Muscle layer of colon (tissue), 2 donors: ENCODE data around the gene DDX25.
"Not testable (repeated sequence)": the region's sequence is repeated elsewhere in the genome, so short reads cannot be mapped to it uniquely, and the experiment has no call there.

ENCODE experiments used
- H3K27ac ChIP-seq: one replicate; pipeline ENCODE4 v1.7.0; 2013; ENCODE audit warnings: low read depth, mild to moderate bottlenecking, low read length, moderate library complexity
- H3K27me3 ChIP-seq, 2 donors: one replicate each; pipeline ENCODE4 v1.7.0; 2013; ENCODE audit warnings: low read length in 2 of 2, mild to moderate bottlenecking in 2 of 2; ENCODE audit not compliant: insufficient read depth in 2 of 2, control insufficient read depth in 1 of 2
- H3K36me3 ChIP-seq: one replicate; pipeline ENCODE4 v1.7.0; 2013; ENCODE audit warnings: mild to moderate bottlenecking, low read length; ENCODE audit not compliant: insufficient read depth
- H3K4me1 ChIP-seq: one replicate; pipeline ENCODE4 v1.7.0; 2013; ENCODE audit warnings: mild to moderate bottlenecking, low read length; ENCODE audit not compliant: insufficient read depth
- H3K4me3 ChIP-seq, 2 donors: one replicate each; pipeline ENCODE4 v1.7.0; 2013; ENCODE audit warnings: low read length in 2 of 2, low read depth in 1 of 2, mild to moderate bottlenecking in 1 of 2, moderate library complexity in 1 of 2
- H3K9ac ChIP-seq: one replicate; pipeline ENCODE4 v1.7.0; 2013; ENCODE audit warnings: low read length
- H3K9me3 ChIP-seq: one replicate; pipeline ENCODE4 v1.7.0; 2013; ENCODE audit warnings: mild to moderate bottlenecking, low read length
- donor health status: abdominal sarcoma.
- donor health status: Adenocarcinoma of cecum.

The DDX25 gene

DNA sequence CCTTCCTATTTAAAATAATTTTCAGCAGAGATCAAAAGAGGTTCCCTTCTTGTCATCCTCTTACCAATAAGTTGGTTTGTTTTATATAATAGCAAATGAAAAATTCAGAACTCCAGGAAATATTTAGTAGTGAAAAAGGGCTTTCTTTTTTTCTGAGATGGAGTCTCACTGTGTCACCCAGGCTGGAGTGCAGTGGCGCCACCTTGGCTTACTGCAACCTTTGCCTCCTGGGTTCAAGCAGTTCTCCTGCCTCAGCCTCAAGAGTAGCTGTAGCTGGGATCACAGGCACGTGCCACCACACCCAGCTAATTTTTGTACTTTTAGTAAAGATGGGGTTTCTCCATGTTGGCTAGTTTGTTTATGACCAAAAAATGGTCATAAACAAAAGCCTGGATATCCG lies 10.3 kb downstream of the DDX25 start:
- H3K27ac ChIP-seq, H3K27me3 ChIP-seq, H3K9me3 ChIP-seq, H3K9ac ChIP-seq, H3K4me1 ChIP-seq, H3K36me3 ChIP-seq, H3K4me3 ChIP-seq: not testable (repeated sequence)

DNA sequence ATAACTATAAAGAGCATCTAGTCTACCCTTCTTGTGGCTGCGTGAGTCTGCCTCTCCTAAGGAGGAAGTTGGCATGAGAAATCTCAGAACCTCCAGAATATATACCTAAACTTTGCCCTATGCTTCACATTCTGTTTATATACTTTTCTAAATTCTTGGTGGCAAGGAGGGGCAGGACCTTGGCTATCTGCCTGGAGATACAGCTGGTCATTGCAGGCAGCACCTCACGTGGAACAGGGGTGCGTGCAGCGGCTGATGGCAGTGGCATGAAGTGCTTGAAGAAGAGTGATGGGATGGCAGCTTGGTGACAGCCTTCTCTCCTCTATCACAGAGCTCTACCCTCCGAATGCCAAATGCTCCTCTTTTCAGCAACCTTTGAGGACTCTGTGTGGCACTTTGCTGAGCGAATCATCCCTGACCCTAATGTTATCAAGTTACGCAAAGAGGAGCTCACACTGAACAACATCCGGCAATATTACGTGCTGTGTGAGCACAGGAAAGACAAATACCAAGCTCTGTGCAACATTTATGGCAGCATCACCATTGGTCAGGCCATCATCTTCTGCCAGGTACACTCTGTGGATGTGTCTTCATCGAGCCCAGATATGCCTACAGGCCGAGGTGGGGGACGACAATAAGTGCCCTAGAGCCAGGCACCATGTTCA lies 12.5 kb downstream of the DDX25 start:
- no peaks in the 10 kb centered on the region for H3K4me1 ChIP-seq
- H3K9me3 ChIP-seq = no peaks in the 10 kb centered on the region
- H3K4me3 ChIP-seq = no peak overlapping the region
- no peak overlapping the region for H3K27ac ChIP-seq
- no peaks in the 10 kb centered on the region for H3K36me3 ChIP-seq
- H3K27me3 ChIP-seq = no peaks in the 10 kb centered on the region
- no peak overlapping the region for H3K9ac ChIP-seq

DNA sequence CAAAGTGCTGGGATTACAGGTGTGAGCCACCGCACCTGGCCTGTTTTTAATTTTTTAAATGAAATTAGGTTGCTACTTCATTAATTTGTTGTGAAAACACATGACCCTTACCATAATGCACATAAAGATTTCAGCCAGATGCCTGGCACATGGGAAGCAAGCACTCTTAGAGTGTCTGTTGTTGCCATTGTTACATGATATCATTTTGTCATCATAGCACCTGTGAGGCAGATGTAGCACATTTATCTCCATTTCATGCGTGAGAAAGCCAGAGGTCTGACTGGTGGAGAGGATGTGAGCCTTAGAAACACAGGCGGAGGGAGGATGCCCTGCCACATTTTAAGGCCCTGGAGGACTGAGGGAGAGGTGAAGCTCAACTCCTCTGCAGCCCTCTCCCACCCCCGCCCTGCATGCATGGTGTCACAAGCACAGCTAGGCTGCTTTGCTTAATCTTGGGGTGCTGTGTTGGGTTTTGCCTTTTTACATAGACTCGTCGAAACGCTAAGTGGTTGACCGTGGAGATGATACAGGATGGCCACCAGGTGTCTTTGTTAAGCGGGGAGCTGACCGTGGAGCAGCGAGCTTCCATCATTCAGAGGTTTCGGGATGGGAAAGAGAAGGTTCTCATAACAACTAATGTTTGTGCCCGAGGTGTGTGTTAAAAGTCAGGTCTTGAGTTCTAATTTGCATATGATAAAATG lies 14.0 kb downstream of the DDX25 start:
- Histone ChIP-seq H3K4me3 (no peak overlapping the region), H3K9me3 (no peaks in the 10 kb centered on the region), H3K27ac (no peak overlapping the region), H3K9ac (no peak overlapping the region), H3K36me3 (no peaks in the 10 kb centered on the region), H3K4me1 (no peaks in the 10 kb centered on the region), H3K27me3 (no peaks in the 10 kb centered on the region)

DNA sequence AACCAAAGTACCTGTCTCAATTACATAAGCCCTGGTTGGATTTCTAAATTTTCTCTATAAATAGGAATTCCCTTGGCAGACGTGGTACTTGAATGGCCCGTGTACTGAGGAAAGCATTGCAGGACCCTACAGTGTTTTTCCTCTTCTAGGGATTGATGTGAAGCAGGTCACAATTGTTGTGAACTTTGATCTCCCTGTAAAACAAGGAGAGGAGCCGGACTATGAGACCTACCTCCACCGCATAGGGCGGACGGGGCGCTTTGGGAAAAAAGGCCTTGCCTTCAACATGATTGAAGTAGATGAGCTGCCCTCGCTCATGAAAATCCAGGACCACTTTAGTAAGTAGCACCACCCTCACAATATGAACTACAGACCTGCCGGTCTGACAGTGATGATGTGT lies 16.7 kb downstream of the DDX25 start:
- Histone ChIP-seq H3K4me3 (no peak overlapping the region), H3K9ac (no peak overlapping the region), H3K9me3 (no peaks in the 10 kb centered on the region), H3K27me3 (no peaks in the 10 kb centered on the region), H3K4me1 (no peaks in the 10 kb centered on the region), H3K27ac (no peak overlapping the region), H3K36me3 (no peaks in the 10 kb centered on the region)

DNA sequence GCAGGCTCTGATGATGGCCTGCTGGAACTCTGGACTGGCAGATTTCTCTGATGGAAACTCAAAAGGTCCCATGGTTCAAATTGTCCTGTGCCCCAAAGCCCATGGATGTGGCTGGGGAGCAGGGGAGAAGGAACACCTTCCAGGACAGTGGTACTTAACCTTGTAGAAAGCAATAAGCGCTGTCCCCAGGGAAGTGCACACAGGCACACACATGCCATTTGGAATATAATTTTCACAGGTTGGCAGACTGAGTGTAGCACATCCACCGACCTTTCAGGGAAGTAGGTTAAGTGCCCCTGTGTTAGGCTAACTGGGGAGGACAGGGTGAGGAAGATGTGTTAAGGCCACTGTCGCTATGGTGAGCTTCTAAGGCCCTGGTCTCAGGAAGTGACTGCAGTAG lies 17.8 kb downstream of the DDX25 start:
- H3K27me3 ChIP-seq = no peaks in the 10 kb centered on the region
- no peak overlapping the region for H3K9ac ChIP-seq
- no peaks in the 10 kb centered on the region for H3K36me3 ChIP-seq
- no peaks in the 10 kb centered on the region for H3K9me3 ChIP-seq
- H3K4me1 ChIP-seq = no peaks in the 10 kb centered on the region
- no peak overlapping the region for H3K4me3 ChIP-seq
- no peak overlapping the region for H3K27ac ChIP-seq

DNA sequence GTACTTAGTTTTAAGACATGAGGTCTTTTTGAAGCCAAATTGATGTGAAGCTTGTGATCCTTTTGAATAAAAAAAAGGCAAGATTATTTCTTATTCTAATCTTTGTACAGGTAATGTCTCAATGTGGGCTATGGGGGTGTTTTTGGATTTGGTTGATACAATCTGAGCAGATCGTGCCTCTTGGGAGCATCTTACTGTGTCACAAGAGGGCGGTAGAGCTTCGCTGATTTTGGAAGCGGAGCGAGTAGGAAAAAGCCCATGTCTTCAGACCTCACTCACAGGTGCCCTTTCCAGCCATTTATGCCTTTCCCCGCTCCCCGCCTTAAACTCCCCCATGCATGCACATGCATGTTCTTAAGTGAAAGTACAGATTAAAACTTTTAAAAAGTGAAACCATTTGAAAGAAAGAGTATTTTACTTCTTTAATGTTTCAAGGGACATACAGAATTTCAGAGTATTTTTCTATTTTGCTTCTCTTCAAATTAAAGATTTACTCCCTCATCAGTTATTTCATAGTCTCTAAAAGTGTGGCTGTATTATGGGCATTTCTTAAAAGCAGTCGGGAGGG lies 18.8 kb downstream of the DDX25 start:
- H3K4me1 ChIP-seq = no peaks in the 10 kb centered on the region
- no peaks in the 10 kb centered on the region for H3K36me3 ChIP-seq
- H3K4me3 ChIP-seq = no peak overlapping the region
- H3K9ac ChIP-seq = no peak overlapping the region
- H3K9me3 ChIP-seq = no peaks in the 10 kb centered on the region
- H3K27ac ChIP-seq = no peak overlapping the region
- H3K27me3 ChIP-seq = no peaks in the 10 kb centered on the region

DNA sequence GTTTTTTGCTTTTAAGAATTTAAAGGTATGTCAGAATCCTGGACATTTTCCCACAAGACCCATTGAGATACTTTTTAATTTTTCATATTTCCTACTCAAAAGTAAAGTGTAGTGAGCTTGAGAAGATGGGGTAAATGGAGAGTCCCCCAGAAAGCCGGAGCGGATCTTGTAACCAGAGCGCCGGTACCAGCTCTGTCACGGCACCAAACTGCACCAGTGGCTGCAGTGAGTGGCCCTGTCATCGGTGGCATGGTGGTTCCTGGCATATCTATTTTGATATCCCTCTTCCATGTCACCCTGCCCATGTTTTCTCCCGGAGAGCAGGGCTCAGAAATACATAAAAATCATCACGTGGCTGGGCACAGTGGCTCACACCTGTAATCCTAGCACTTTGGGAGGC lies 19.3 kb downstream of the DDX25 start:
- H3K27me3 ChIP-seq = no peaks in the 10 kb centered on the region
- no peaks in the 10 kb centered on the region for H3K4me1 ChIP-seq
- H3K9me3 ChIP-seq = no peaks in the 10 kb centered on the region
- no peak overlapping the region for H3K9ac ChIP-seq
- H3K27ac ChIP-seq = no peak overlapping the region
- H3K36me3 ChIP-seq = no peaks in the 10 kb centered on the region
- H3K4me3 ChIP-seq = no peak overlapping the region

DNA sequence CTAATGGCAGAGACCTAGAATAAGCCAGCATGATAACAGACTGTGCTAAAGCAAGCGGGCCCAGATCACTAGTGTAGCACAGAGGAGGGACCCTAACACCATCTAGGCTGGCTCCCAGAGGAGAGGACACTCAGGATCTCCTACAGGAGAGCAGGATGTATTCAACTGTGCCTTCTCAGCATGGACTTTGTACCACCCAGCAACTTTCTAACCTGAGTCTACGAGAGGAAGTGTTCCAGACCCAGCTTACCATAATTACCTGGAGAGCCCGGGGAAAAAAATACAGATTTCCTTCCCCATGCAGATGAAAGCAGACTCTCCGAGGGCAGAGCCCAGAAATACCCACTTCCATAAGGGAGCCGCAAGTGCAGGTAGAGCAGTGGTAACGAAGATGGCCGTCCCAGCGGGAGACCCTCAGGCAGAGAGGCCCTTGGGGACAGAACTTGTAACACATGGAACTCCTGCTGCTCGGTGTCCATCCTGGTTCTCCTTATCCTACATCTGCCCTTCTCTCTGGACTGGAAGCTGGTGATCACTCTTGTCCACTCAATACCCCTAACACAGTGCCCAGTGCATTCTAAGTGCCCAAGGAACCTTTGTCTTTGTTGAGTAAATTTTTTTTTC lies 20.2 kb downstream of the DDX25 start:
- no peaks in the 10 kb centered on the region for H3K27me3 ChIP-seq
- no peak overlapping the region for H3K9ac ChIP-seq
- H3K4me1 ChIP-seq = no peaks in the 10 kb centered on the region
- no peaks in the 10 kb centered on the region for H3K36me3 ChIP-seq
- no peaks in the 10 kb centered on the region for H3K9me3 ChIP-seq
- no peak overlapping the region for H3K4me3 ChIP-seq
- H3K27ac ChIP-seq = no peak overlapping the region

DNA sequence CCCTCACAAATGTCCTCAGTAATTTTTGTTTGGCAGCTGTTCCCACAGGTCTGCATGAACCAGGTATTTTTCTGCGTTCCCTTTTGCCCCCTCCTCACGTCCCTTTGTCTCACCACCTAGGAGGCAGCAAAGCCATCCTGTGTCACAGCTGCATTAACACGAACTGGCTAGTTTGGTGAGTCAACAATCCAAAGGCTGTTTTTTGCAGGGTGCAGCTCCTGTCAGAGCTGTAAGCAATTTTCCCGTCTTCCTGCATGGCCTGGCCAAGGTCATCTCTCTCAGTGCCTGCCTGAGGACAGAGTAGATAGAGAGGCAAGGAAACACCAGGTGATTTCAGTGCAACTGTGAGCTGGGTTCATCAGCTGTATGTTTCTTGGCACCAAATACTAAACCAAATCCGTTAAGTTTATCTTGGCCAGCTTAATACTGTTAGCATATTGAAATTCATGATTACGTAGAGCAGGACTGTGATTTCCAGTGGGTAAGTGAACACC lies 21.0 kb downstream of the DDX25 start:
- H3K36me3 ChIP-seq = no peaks in the 10 kb centered on the region
- H3K9me3 ChIP-seq = no peaks in the 10 kb centered on the region
- H3K4me3 ChIP-seq = no peak overlapping the region
- H3K27me3 ChIP-seq = no peaks in the 10 kb centered on the region
- no peak overlapping the region for H3K27ac ChIP-seq
- H3K4me1 ChIP-seq = no peaks in the 10 kb centered on the region
- no peak overlapping the region for H3K9ac ChIP-seq

DNA sequence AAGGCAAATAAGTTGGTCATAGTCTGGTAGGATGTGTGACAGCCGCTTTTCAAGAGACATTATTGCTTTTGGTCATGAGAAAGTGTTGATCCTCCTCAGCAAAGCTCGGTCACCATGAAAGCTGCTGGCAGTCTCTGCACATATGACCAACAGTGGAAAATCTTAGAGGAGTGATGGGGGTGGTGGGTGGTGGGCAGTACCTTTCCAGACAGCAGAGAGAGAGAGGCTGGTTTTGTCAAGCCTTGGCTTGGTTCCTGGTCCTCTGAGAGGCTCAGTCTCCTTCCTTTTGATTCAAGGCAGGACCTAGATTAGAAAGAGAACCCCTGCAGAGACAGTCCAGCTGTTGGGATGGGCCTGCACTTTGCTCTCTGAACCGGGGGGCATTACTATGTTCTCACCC lies 21.5 kb downstream of the DDX25 start:
- no peak overlapping the region for H3K27ac ChIP-seq
- H3K9ac ChIP-seq = no peak overlapping the region
- no peaks in the 10 kb centered on the region for H3K4me1 ChIP-seq
- no peaks in the 10 kb centered on the region for H3K9me3 ChIP-seq
- H3K27me3 ChIP-seq = no peaks in the 10 kb centered on the region
- H3K4me3 ChIP-seq = no peak overlapping the region
- no peaks in the 10 kb centered on the region for H3K36me3 ChIP-seq

DNA sequence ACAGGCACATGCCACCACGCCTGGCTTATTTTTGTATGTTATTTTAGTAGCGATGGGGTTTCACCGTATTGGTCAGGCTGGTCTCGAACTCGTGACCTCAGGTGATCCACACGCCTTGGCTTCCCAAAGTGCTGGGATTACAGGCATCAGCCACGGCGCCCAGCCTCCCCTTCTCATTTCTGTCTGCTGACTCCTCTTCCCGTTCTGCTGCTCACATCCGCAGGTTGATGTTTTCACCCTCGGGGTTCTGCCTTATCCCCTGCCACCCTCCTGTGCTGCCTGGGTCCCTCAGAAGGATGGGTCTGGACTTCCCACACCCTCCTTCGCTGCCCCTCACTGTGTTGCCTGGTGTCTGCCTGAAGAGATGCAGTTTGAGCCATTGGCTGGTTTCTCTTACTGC lies 22.4 kb downstream of the DDX25 start:
- H3K4me1 ChIP-seq = peaks cover 8% of the 10 kb centered on the region
- H3K36me3 ChIP-seq = no peaks in the 10 kb centered on the region
- H3K27ac ChIP-seq = no peak overlapping the region
- no peak overlapping the region for H3K9ac ChIP-seq
- no peak overlapping the region for H3K4me3 ChIP-seq
- H3K9me3 ChIP-seq = no peaks in the 10 kb centered on the region
- H3K27me3 ChIP-seq = no peaks in the 10 kb centered on the region
